Measurements from ENCODE around the gene LDB3.

Gene LDB3

DNA sequence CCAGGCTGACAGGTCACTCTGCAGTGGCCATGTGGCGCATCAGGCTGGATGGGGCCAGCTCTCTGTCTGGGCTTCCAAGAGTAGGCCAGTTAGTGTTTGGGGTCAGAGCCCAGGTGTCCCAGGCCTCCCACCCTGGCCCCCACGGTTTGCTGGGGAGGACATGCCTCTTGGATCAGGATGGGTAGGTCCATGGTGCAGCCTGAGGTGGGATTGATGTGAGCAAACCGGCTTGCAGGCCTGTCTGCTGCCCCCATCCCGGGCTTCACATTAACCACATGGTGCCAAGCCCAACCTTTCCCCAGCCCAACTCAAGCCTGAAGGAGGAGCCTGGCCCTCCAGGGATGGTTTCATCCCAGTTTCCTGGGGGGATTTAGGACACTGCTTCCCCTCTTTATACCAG, 39.2 kb downstream of the LDB3 start:
- no peak overlapping the region for H3K4me2 ChIP-seq (ENCODE audit: insufficient read depth, low read length)
- H2AFZ ChIP-seq (ENCODE audit: low read depth, low read length) = no peak overlapping the region
- DNase-seq (no peak), ATAC-seq (ENCODE audit: insufficient read depth, low read depth) (no peak)
- H4K20me1 ChIP-seq (ENCODE audit: insufficient read depth, low read length) = no peaks in the 10 kb centered on the region
- no peaks in the 10 kb centered on the region for H3K79me2 ChIP-seq (ENCODE audit: insufficient read depth, low read length)
- H3K9me3 ChIP-seq (ENCODE audit: insufficient read depth, low read length, severe bottlenecking) = no peaks in the 10 kb centered on the region
- no peaks in the 10 kb centered on the region for H3K36me3 ChIP-seq (ENCODE audit: insufficient read depth, low read length)
- no peaks in the 10 kb centered on the region for H3K27me3 ChIP-seq (ENCODE audit: insufficient read depth, low read length, poor library complexity)
- peaks cover 24% of the 10 kb centered on the region for H3K4me1 ChIP-seq (ENCODE audit: insufficient read depth, low read length)
- no peak for TF ChIP-seq EZH2 (IDR thresholded peaks at IDR 0.05; ENCODE audit: borderline replicate concordance, low read depth, low read length, severe bottlenecking)
- TF ChIP-seq, protein P1, sequence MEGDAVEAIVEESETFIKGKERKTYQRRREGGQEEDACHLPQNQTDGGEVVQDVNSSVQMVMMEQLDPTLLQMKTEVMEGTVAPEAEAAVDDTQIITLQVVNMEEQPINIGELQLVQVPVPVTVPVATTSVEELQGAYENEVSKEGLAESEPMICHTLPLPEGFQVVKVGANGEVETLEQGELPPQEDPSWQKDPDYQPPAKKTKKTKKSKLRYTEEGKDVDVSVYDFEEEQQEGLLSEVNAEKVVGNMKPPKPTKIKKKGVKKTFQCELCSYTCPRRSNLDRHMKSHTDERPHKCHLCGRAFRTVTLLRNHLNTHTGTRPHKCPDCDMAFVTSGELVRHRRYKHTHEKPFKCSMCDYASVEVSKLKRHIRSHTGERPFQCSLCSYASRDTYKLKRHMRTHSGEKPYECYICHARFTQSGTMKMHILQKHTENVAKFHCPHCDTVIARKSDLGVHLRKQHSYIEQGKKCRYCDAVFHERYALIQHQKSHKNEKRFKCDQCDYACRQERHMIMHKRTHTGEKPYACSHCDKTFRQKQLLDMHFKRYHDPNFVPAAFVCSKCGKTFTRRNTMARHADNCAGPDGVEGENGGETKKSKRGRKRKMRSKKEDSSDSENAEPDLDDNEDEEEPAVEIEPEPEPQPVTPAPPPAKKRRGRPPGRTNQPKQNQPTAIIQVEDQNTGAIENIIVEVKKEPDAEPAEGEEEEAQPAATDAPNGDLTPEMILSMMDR (IDR thresholded peaks at IDR 0.05; ENCODE audit: borderline replicate concordance, extremely low read depth, low read length, poor library complexity, severe bottlenecking) = no peak
- no peak overlapping the region for H3K4me3 ChIP-seq (ENCODE audit: low read depth in 1 of 2, low read length in 2 of 2)
- no peak overlapping the region for H3K9ac ChIP-seq (ENCODE audit: low read depth, low read length)
- no peak overlapping the region for H3K27ac ChIP-seq (ENCODE audit: low read length)

DNA sequence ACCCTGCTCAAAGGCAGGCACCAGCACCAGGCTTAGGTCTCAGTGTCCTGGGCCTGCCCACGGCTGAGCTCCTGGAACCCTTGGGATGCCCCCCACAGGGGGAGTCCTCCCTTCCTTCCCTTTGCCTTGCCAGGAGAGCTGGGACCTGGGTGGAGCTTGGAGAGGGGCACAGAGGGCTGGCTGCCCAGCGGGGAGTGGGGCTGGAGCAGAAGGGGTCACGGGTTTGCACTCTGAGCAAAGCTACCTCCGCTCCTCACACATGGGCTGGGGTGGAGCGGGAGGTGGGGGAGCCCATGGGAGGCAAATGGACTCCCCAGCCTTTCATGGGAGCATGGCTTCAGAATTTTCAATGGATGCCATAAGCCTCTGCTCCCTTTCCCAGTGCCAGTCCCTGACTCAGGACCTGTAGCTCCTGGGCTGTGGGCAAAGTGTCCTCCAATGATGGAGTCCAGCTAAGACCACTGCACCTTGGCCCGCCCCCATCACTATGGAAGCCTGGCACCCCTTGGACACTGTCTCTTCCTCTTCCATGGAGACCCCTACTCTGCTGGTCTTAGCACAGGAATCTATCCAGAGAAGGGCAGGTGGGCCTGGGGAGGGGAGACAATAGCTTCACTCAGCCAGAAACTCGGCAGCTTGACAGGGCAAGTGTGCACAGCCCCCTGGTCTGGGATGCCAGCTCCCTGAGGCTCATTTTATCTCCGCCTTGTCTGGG, 39.9 kb downstream of the LDB3 start:
- Histone ChIP-seq H4K20me1 (ENCODE audit: insufficient read depth, low read length) (no peaks in the 10 kb centered on the region), H3K79me2 (ENCODE audit: insufficient read depth, low read length) (no peaks in the 10 kb centered on the region), H2AFZ (ENCODE audit: low read depth, low read length) (no peak overlapping the region), H3K4me1 (ENCODE audit: insufficient read depth, low read length) (peaks cover 24% of the 10 kb centered on the region), H3K9ac (ENCODE audit: low read depth, low read length) (no peak overlapping the region), H3K4me2 (ENCODE audit: insufficient read depth, low read length) (no peak overlapping the region), H3K27me3 (ENCODE audit: insufficient read depth, low read length, poor library complexity) (no peaks in the 10 kb centered on the region), H3K4me3 (ENCODE audit: low read depth in 1 of 2, low read length in 2 of 2) (no peak overlapping the region), H3K36me3 (ENCODE audit: insufficient read depth, low read length) (no peaks in the 10 kb centered on the region), H3K27ac (ENCODE audit: low read length) (no peak overlapping the region), H3K9me3 (ENCODE audit: insufficient read depth, low read length, severe bottlenecking) (no peaks in the 10 kb centered on the region)
- TF ChIP-seq, protein P1 (IDR thresholded peaks at IDR 0.05; ENCODE audit: borderline replicate concordance, extremely low read depth, low read length, poor library complexity, severe bottlenecking) = no peak
- TF ChIP-seq EZH2 (IDR thresholded peaks at IDR 0.05; ENCODE audit: borderline replicate concordance, low read depth, low read length, severe bottlenecking) = no peak
- ATAC-seq (ENCODE audit: insufficient read depth, low read depth) (no peak), DNase-seq (no peak)

DNA sequence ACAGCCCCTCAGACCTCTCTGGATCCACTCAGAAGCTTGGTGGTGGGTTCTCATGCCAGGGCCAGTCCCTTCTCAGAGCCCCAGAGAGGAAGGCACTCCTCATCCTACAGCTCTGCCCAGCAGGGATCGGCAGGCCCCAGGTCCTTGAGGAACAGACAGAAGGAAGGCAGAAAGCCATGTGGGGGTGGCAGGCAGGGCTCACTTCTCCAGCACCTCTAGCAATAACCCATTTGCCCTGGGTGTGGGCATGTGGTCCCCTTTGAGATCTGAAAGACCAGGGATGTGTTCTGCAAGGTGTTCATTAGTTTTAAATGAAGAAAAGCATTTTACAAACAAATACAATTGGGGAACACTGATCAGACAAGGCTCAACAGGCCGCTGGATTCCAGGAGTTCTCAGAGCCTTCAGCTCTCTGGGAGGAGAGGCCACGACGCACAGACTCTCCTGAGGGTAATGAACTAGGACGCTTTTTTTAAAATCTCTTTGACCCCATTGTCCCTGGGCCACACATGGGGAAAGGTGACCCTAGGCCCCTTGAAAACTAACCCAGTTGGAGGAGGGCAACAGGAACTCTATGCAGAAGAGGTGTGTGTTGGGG, 40.6 kb downstream of the LDB3 start:
- no peaks in the 10 kb centered on the region for H4K20me1 ChIP-seq (ENCODE audit: insufficient read depth, low read length)
- no peak for TF ChIP-seq EZH2 (IDR thresholded peaks at IDR 0.05; ENCODE audit: borderline replicate concordance, low read depth, low read length, severe bottlenecking)
- TF ChIP-seq, protein P1 (IDR thresholded peaks at IDR 0.05; ENCODE audit: borderline replicate concordance, extremely low read depth, low read length, poor library complexity, severe bottlenecking) = no peak
- no peaks in the 10 kb centered on the region for H3K36me3 ChIP-seq (ENCODE audit: insufficient read depth, low read length)
- no peak overlapping the region for H3K27ac ChIP-seq (ENCODE audit: low read length)
- H3K4me3 ChIP-seq (ENCODE audit: low read depth in 1 of 2, low read length in 2 of 2) = no peak overlapping the region
- H3K9ac ChIP-seq (ENCODE audit: low read depth, low read length) = no peak overlapping the region
- DNase-seq (no peak), ATAC-seq (ENCODE audit: insufficient read depth, low read depth) (no peak)
- H3K27me3 ChIP-seq (ENCODE audit: insufficient read depth, low read length, poor library complexity) = no peaks in the 10 kb centered on the region
- H3K9me3 ChIP-seq (ENCODE audit: insufficient read depth, low read length, severe bottlenecking) = no peaks in the 10 kb centered on the region
- no peak overlapping the region for H3K4me2 ChIP-seq (ENCODE audit: insufficient read depth, low read length)
- no peaks in the 10 kb centered on the region for H3K79me2 ChIP-seq (ENCODE audit: insufficient read depth, low read length)
- H2AFZ ChIP-seq (ENCODE audit: low read depth, low read length) = no peak overlapping the region
- H3K4me1 ChIP-seq (ENCODE audit: insufficient read depth, low read length) = peaks cover 24% of the 10 kb centered on the region
